Mucosa of descending colon (tissue), 3 donors: ENCODE data around the gene CDKN2AIP. TPM values are rescaled to one million over a fixed set of nuclear protein-coding genes. Genes with fewer than 3 reads are reported as not detected.

Experiments used
- ATAC-seq: fragments of 200-7000 bp; cut with Tn5 transposase; one replicate; pipeline ENCODE4 v1.9.1; 2020; ENCODE audit warnings: mild to moderate bottlenecking, moderate library complexity
- DNase-seq, 3 donors: peaks; one replicate each; pipeline ENCODE4 v3.0.0-alpha.2; 2020
- H3K36me3 ChIP-seq: fragments of 200-600 bp; one replicate; pipeline ENCODE4 v1.8.0; 2021; ENCODE audit warnings: low read depth, mild to moderate bottlenecking
- H3K4me1 ChIP-seq: fragments of 200-600 bp; one replicate; pipeline ENCODE4 v1.8.0; 2021; ENCODE audit warnings: low read depth, mild to moderate bottlenecking
- H3K4me3 ChIP-seq: fragments of 200-600 bp; one replicate; pipeline ENCODE4 v1.8.0; 2021; ENCODE audit warnings: mild to moderate bottlenecking
- H3K9me3 ChIP-seq: fragments of 200-600 bp; one replicate; pipeline ENCODE4 v1.8.0; 2021; ENCODE audit warnings: mild to moderate bottlenecking
- CTCF ChIP-seq: fragments of 200-600 bp; IDR thresholded peaks from one replicate; pipeline ENCODE4 v1.8.0; 2022; ENCODE audit warnings: antibody characterized with exemption, mild to moderate bottlenecking
- intact Hi-C, 2 donors: fragments of 100-400 bp; cut with DNase I in 1 of 2; cut with micrococcal nuclease in 1 of 2; formaldehyde crosslinking; loops; one replicate each; pipeline versions ENCODE4 v1.11.0 to v1.11.1; 2022; cut with DNase I, micrococcal nuclease
- total RNA-seq, 3 donors: library from RNA; stranded (reverse); fragmentation: NEBNext Ultra II Directional in 2 of 3; extraction: Animal tissue kit (Norgen Biotek cat#: 25700) in 2 of 3; gene quantifications; one replicate each; pipeline versions ENCODE4 v1.2.1 to v1.2.4, GENCODE V29; 2021 to 2023
- donor health status: DM: no; HTN: no; CAD: no; lungs with moderate emphysema.
- donor health status: DM: no; HTN: no; CAD: no.
- donor health status: DM: no; HTN: yes; CAD: no.

Gene CDKN2AIP
- total RNA-seq, 3 donors from 2014 or later, result 16.2 to 20.4 (median 18.9) TPM

GRCh38 chr4:183399126-183399522 lies 45.3 kb upstream of the CDKN2AIP start:
- DNase-seq, result no peak
- intact Hi-C loops, result no loop called here
- TF ChIP-seq CTCF, result no peak
- H3K9me3 ChIP-seq, result no peaks in the 10 kb centered on the region
- H3K4me3 ChIP-seq, result no peak overlapping the region
- ATAC-seq, result peak; percentile 5
- no peaks in the 10 kb centered on the region for H3K4me1 ChIP-seq
- no peaks in the 10 kb centered on the region for H3K36me3 ChIP-seq

- no peak overlapping the region for H3K4me3 ChIP-seq
- intact Hi-C loops, result no loop called here
- ATAC-seq, result no peak
- H3K4me1 ChIP-seq, result no peaks in the 10 kb centered on the region
- H3K9me3 ChIP-seq, result no peaks in the 10 kb centered on the region
- H3K36me3 ChIP-seq, result no peaks in the 10 kb centered on the region
- DNase-seq, result no peak
- TF ChIP-seq CTCF, result no peak
Measured at GRCh38 chr4:183399616-183400015, 44.8 kb upstream of the CDKN2AIP start.

GRCh38 chr4:183400035-183400434 lies 44.4 kb upstream of the CDKN2AIP start:
- ATAC-seq, result no peak
- intact Hi-C loops, result no loop called here
- DNase-seq, result no peak

GRCh38 chr4:183401473-183401872 lies 43.0 kb upstream of the CDKN2AIP start:
- TF ChIP-seq CTCF, result no peak
- Histone ChIP-seq H3K36me3 (no peaks in the 10 kb centered on the region), H3K4me3 (no peak overlapping the region), H3K4me1 (no peaks in the 10 kb centered on the region), H3K9me3 (no peaks in the 10 kb centered on the region)
- ATAC-seq (no peak), DNase-seq (no peak)
- intact Hi-C loops, result no loop called here

More at GRCh38 chr4:183400035-183400434, 44.4 kb upstream of the CDKN2AIP start:
- no peak overlapping the region for H3K4me3 ChIP-seq
- H3K4me1 ChIP-seq, result no peaks in the 10 kb centered on the region
- H3K9me3 ChIP-seq, result no peaks in the 10 kb centered on the region
- no peaks in the 10 kb centered on the region for H3K36me3 ChIP-seq
- no peak for TF ChIP-seq CTCF

GRCh38 chr4:183402771-183403170 lies 41.7 kb upstream of the CDKN2AIP start:
- no peak for ATAC-seq
- Histone ChIP-seq H3K9me3 (no peaks in the 10 kb centered on the region), H3K36me3 (no peaks in the 10 kb centered on the region), H3K4me3 (no peak overlapping the region), H3K4me1 (no peaks in the 10 kb centered on the region)
- intact Hi-C loops, result no loop called here
- no peak for DNase-seq
- no peak for TF ChIP-seq CTCF

- Histone ChIP-seq H3K9me3 (no peaks in the 10 kb centered on the region), H3K36me3 (no peaks in the 10 kb centered on the region), H3K4me1 (no peaks in the 10 kb centered on the region), H3K4me3 (no peak overlapping the region)
- ATAC-seq (no peak), DNase-seq (no peak)
- no peak for TF ChIP-seq CTCF
- intact Hi-C loops, result no loop called here
Measured at GRCh38 chr4:183403486-183403885, 41.0 kb upstream of the CDKN2AIP start.
